ENCODE results near the gene SPAG9.
"Not testable (repeated sequence)": the region's sequence is repeated elsewhere in the genome, so short reads cannot be mapped to it uniquely, and the experiment has no call there.

The SPAG9 gene

DNA sequence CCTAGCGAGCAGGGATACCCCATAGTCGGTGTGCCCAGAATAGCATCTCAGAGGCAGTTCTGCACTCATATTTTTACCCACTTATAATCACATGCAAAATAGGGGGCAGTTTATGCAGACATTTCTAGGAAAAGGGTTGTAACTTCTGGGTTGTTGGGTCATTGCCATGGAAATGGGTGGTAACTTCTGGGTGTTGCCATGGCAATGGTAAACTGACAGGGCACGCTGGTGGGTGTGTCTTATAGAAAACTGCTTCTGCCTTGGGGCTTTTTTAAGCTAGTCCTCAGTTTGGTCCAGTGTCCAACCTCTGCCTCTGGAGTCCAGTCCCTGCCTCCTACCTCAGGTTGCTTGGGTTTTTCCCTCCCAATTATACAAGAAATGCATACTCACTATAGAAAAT, 7.4 kb upstream of the SPAG9 start:
- no peak for FAIRE-seq

- no peak for FAIRE-seq
Measured at GRCh38 chr17:51124640-51125503, 4.2 kb upstream of the SPAG9 start.

DNA sequence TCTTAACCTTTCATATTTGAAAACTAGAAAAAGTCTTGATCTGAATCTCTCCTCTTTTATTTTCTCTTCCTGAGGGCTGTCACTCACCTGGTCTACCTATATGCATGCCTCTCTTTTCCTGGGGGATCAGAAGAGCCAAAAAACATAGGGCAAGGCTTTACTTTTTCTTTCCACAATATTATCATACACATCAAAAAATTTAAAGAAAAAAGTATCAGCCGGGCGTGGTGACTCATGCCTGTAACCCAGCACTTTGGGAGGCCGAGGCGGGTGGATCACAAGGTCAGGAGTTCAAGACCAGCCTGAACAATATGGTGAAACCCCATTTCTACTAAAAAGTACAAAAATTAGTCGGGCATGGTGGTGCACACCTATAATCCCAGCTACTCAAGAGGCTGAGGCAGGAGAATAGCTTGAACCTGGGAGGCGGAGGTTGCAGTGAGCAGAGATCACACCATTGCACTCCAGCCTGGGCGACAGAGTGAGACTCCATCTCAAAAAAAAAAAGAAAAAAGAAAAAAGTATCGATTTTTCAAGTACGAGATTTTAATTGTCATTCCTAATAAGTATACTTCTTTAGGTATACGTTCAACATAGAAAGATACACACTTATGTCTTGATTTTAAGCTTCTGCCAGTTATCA, 1.9 kb upstream of the SPAG9 start:
- FAIRE-seq: not testable (repeated sequence)

DNA sequence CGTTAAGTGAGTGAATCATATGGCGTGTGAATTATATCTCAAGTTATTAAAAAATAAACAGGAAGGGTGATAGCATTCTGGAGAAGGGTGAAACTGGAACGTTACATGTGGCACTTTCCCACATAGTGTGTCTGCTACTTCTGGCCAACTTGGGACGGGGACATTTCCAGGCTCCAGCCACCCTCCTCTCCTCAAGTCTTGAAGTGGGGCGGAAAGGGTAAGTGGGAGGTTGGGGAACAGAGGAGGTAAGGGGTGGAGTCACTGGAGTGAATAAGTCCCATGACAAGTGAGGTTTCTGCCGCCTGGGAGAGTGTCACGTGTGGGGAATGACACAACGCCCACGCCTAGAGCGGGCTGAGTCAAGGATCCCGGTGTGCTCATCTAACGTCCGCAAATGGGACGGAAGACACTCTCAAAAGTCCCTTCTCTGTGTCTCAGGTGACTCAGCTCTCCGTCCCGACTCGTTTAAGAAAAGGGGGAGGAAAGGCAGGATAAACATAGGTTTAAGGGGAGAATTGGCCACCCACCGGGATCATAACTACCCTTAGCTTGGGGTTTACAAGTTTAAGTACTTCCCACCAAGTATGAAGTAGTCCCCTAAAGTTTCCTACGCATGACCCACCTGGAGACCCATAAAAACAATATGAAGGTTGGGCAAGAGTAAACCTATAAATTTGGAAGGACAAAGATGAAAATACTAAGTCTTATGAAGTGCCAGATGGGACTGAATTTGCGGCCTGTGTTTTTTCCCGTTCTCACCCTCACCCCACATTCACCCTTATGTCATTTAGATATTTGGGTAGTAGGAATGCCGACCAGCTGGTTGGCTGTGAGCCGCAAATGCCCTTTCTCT, 1.2 kb upstream of the SPAG9 start:
- FAIRE-seq: no peak

DNA sequence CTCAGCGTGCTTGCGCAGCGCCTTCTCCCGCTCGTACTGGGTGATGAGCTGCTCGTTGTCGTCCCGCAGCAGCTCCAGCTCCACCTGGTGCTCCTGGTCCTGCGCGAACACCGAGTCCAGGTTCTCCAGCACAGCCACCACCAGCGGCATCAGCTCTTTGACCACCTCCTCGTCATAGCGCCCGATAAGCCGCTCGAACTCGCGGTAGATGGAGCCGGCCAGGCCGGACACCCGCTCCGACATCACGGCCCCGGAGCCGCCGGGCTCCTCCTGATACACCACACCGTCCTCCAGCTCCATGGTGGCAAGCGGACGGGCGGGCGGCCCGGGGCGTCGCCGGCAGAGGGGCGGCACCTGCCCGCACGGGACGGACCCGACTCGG, 320 bp downstream of the SPAG9 start:
- FAIRE-seq: no peak

- FAIRE-seq: no peak
Measured at GRCh38 chr17:51119415-51120356, 982 bp downstream of the SPAG9 start.

DNA sequence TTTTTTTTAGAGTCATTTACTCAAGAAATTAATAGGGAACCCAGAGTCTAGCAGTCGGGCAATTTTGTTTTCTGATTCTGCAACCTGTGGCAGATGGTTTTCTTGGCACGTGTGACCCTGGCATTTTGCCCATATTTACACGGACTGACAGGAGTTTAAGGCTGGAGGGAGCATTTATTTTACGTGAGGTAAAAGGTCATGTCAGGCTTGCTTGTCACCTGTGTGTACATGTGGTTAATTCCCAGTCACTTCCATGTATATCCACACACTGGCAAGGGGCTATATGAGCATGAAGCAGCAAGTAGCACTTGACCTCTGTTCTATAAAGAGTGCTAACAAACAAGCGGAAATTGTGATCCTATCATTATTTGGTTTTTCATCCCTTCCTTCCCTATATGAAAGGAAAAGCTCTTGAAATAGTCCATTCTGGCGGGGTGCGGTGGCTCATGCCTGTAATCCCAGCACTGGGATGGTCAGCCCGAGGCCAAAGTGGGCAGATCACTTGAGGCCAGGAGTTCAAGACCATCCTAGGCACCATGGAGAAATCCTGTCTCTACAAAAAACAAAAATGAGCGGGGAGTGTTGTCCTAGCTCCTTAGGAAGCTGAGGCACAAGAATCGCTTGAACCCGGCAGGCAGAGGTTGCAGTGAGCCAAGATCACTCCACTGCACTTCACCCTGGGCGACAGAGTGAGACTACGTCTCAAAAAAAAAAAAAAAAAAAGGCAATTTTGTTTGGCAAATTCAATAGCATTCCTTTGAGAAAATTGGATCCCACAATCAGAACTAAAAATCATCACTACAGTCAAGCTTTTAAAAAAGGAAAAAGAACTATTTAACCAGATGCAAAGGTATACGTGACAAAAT, 2.1 kb downstream of the SPAG9 start:
- no peak for FAIRE-seq

- no peak for FAIRE-seq
Measured at GRCh38 chr17:51115179-51115578, 5.5 kb downstream of the SPAG9 start.

- not testable (repeated sequence) for FAIRE-seq
Measured at GRCh38 chr17:51112303-51113222, 8.1 kb downstream of the SPAG9 start.

DNA sequence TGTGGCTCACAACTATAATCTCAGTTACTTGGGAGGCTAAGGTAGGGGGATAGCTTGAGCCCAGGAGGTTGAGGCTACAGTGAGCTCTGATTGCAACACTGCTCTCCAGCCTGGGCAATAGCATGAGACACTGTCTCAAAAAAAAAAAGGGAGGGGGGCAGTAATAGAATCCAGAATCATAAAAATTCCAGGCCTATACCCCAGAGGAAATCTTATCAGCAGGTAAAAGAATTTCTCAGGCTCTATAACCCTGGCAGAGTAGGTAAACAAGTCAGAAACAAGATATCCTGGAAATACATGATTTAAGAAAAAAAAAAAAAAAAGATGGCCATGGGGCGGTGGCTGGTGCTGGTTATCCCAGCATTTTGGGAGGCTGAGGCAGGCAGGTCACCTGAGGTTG, 12.9 kb downstream of the SPAG9 start:
- no peak for FAIRE-seq

- FAIRE-seq: no peak
Measured at GRCh38 chr17:51103451-51103850, 17.2 kb downstream of the SPAG9 start.

DNA sequence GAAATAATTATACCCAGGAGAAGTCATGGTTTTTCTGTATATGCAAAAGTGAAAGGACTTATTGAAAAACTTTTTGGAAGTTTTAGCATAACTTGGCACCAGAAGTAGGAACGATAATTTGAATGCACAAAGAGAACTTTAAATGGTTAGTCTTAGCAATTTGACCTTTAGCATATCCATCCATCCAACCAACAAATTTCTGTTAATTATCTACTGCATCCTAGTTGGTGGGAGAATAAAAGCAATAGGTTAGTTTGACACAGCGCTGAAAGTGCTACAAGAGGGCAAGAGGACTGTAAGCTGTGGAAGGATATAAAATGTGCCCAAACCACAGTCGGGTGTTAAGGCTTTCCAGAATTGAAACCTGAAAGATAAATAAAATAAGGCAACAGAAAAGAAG, 17.6 kb downstream of the SPAG9 start:
- FAIRE-seq: no peak

DNA sequence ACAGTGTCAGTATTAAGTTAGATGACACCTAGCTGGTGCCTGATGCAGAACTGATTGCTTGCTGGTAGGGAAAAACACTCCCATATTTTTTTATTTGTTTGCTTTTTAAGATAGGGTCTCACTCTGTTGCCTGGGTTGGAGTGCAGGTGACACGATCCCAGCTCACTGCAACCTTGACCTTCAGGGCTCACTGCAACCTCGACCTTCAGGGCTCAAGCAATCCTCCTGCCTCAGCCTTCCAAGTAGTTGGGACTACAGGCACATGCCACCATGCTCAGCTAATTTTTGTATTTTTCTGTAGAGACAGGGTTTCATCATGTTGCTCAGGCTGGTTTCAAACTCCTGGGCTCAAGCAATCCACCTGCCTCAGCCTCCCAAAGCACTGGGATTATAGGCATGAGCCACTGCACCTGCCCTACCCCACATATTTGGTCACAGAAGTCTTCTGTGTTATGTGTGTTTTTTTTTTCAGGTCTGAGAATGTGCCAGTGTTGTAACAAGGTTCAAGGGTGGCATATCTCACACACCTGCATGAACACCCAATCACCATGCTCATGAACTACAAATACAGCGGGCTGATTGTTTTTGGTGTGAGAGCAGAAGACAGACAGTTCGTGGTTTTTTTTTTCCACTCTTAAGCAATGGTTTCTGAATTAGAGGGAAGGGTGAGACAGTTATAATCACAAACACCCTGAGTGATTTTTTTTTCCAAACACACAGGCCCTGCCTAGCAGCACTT, 22.8 kb downstream of the SPAG9 start:
- FAIRE-seq: no peak

DNA sequence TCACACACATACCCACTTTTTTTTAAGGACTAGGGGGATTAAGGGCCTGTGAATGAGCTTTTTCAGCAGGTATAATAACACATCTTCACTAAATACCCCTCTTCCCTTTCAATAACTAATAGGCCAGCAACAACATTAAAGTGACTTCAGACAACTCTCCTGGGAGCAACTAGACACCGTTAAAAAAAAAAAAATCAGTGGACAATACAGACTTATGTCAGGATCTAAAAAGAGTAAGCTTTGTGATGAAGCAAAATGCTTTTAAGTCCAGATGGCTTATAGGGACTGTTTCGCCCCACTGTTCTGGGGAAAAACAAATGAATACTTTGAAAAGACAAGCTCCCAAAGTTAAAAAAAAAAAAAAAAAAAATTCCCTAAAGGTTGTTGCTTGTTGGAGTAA, 29.0 kb downstream of the SPAG9 start:
- no peak for FAIRE-seq

- not testable (repeated sequence) for FAIRE-seq
Measured at GRCh38 chr17:51088868-51089267, 31.8 kb downstream of the SPAG9 start.

DNA sequence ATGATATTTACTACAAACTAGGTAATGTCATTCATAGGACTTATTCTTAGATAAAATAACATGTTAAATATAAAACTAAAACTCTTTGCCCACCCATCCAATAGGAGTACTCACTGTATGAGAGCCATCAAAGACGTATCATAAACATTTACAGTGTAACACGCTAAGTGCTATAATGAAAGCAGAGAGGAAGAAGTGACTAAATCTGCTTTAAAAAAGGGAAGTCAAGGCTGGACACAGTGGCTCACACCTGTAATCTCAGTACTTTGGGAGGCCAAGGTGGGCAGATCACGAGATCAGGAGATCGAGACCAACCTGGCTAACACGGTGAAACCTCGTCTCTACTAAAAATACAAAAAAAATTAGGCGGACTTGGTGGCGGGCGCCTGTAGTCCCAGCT, 32.4 kb downstream of the SPAG9 start:
- FAIRE-seq: no peak

DNA sequence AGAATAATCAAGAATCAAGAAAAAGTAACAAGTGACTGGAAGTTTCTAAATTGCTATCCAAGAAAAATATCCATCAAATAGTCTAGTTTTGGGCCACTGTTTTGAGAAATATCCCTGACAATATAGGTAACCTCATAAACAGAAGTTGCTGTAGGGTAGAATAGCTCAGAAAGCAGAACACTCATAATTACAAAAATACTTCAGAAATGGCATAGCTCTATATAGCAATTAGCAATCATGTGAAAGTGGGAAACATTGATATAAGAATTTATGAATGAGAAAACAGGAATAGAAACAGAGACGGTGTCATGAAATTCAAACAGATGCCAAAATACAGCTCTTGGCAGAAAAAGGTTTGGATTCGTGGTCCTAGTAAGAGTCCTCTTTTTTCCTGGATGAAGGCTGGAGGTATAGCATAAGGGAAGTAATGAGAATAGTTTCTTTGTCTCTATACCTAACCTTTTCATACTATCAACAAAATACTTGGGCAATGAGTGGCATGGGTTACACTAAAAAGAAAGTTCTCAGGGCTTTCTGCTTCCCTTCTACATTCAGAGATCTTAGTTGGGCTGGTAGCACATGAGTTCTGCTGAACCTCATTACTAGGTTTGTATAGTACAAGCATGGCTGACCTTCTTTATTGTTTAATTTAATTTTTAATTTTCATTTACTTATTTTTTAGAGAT, 33.5 kb downstream of the SPAG9 start:
- no peak for FAIRE-seq

- FAIRE-seq: no peak
Measured at GRCh38 chr17:51085150-51085805, 35.4 kb downstream of the SPAG9 start.
